GM23248 (cell line): ENCODE results near the gene TBX6.

Experiments used
- EZH2 ChIP-seq: fragments of 200-600 bp; sonication (generic); IDR thresholded peaks from 2 replicates; pipeline ENCODE4 v1.6.1; 2018; ENCODE audit warnings: antibody characterized with exemption, mild to moderate bottlenecking; ENCODE audit not compliant: insufficient read depth, poor library complexity, severe bottlenecking
- EZH2phosphoT487 ChIP-seq: fragments of 200-600 bp; sonication (generic); IDR thresholded peaks from 2 replicates; pipeline ENCODE4 v1.6.1; 2018; ENCODE audit warnings: antibody characterized with exemption, moderate library complexity, mild to moderate bottlenecking, low read depth; ENCODE audit not compliant: insufficient read depth

DNA sequence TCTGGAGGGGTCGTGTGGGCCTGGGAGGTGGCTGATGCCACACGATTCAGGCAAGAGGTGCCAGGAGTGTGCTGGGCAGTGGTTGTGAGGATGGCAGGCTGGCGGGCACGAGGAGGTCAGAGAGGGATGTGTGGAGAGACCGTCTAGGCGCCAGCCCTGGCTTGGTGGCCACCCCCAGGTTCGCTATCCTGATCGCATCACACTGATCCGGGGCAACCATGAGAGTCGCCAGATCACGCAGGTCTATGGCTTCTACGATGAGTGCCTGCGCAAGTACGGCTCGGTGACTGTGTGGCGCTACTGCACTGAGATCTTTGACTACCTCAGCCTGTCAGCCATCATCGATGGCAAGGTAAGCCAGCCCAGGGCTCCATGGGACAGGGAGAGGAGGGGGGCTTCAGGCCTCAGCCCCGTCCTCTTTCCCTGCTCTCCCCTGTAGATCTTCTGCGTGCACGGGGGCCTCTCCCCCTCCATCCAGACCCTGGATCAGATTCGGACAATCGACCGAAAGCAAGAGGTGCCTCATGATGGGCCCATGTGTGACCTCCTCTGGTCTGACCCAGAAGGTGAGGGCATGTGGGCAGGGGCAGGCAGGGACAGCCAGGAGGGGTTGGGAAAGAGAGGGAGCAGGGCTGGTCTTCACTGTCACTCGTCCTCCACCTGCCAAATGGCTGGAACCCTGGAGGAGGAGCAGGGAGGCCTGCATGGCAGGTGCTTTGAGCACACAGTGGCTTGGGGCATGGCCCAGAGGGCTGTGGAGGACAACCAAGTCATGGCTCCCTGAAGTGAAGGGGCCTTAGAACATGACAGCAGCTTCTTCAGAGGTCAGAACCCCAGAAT, 8.3 kb downstream of the TBX6 start:
- TF ChIP-seq EZH2, result no peak
- TF ChIP-seq EZH2phosphoT487, result no peak
